ENCODE measurements around the gene GPBP1L1. TPM values are rescaled to one million over a fixed set of nuclear protein-coding genes. Genes with fewer than 3 reads are reported as not detected.

Gene GPBP1L1
- total and polyA plus RNA-seq, 9 of the 15 experiments (the other 6 are each of a cell fraction or from before 2014, with no cell fraction given): 86.0 to 216 (median 138) TPM

- H3K9ac ChIP-seq (ENCODE audit: insufficient read depth in 1 of 2, low read depth in 2 of 2, low read length in 2 of 2): no peak overlapping the region
- H2AFZ ChIP-seq (ENCODE audit: low read depth, low read length): no peak overlapping the region
- H3K27ac ChIP-seq (ENCODE audit: extremely low read depth, low read depth, low read length): no peak overlapping the region
- H3K4me2 ChIP-seq (ENCODE audit: insufficient read depth, low read length): no peak overlapping the region
- no peaks in the 10 kb centered on the region for H3K27me3 ChIP-seq (ENCODE audit: control insufficient read depth in 2 of 2, insufficient read depth in 2 of 2, low read length in 2 of 2)
- H3K9me3 ChIP-seq (replicated peaks; ENCODE audit: control insufficient read depth, insufficient read depth, low read depth, low read length): no peaks in the 10 kb centered on the region
- peak; percentile 33 for ATAC-seq
- H3K9me1 ChIP-seq (ENCODE audit: control insufficient read depth, insufficient read depth, low read length): no peaks in the 10 kb centered on the region
- CTCF ChIA-PET (ENCODE audit: low intra/inter-chr PET ratio): no interaction called here
- POLR2A ChIA-PET: no interaction called here
- WGBS (ENCODE audit: insufficient coverage, low coverage, missing lambda C conversion rate): 68% methylated on average over 1 of the region's 1 CpG
- no peak for TF ChIP-seq SMARCA4 (IDR thresholded peaks at IDR 0.05)
- TF ChIP-seq BRD4 (IDR thresholded peaks at IDR 0.05): no peak
- TF ChIP-seq PTTG1 (tag; IDR thresholded peaks at IDR 0.05; ENCODE audit: low read depth): no peak
- no peak for TF ChIP-seq PRPF4 (IDR thresholded peaks at IDR 0.05; ENCODE audit: insufficient read depth, low read depth, low read length, poor library complexity, severe bottlenecking)
- no peak for TF ChIP-seq ZNF175 (CRISPR knock-in tag; IDR thresholded peaks at IDR 0.05; ENCODE audit: low read depth)
- no peak for TF ChIP-seq NCOA2 (IDR thresholded peaks at IDR 0.05; ENCODE audit: partially characterized antibody in 2 of 2)
- no peak for TF ChIP-seq FOXA1 (IDR thresholded peaks at IDR 0.05; ENCODE audit: borderline replicate concordance)
- no peak for TF ChIP-seq POLR2A (conservative IDR thresholded peaks at IDR 0.05)
- TF ChIP-seq PML (IDR thresholded peaks at IDR 0.05; ENCODE audit: low read length): no peak
- TF ChIP-seq ZNF408 (CRISPR knock-in tag; IDR thresholded peaks at IDR 0.05; ENCODE audit: low read depth): no peak
- TF ChIP-seq MED1 (CRISPR knock-in tag; IDR thresholded peaks at IDR 0.05; ENCODE audit: borderline replicate concordance): no peak
- no peak for TF ChIP-seq ZNF24 (IDR thresholded peaks at IDR 0.05)
- TF ChIP-seq GATA2 (CRISPR knock-in tag; IDR thresholded peaks at IDR 0.05): no peak
- no peak for TF ChIP-seq NFE2 (IDR thresholded peaks at IDR 0.05; ENCODE audit: low read depth)
- no peak for TF ChIP-seq NR0B1 (IDR thresholded peaks at IDR 0.05; ENCODE audit: partially characterized antibody)
- no peak for TF ChIP-seq ZBTB11 (CRISPR knock-in tag; IDR thresholded peaks at IDR 0.05)
- no peak for TF ChIP-seq CHCHD3 (CRISPR knock-in tag; IDR thresholded peaks at IDR 0.05)
- TF ChIP-seq, protein P1, sequence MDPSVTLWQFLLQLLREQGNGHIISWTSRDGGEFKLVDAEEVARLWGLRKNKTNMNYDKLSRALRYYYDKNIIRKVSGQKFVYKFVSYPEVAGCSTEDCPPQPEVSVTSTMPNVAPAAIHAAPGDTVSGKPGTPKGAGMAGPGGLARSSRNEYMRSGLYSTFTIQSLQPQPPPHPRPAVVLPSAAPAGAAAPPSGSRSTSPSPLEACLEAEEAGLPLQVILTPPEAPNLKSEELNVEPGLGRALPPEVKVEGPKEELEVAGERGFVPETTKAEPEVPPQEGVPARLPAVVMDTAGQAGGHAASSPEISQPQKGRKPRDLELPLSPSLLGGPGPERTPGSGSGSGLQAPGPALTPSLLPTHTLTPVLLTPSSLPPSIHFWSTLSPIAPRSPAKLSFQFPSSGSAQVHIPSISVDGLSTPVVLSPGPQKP (CRISPR knock-in tag; IDR thresholded peaks at IDR 0.05): no peak
- H4K20me1 ChIP-seq (replicated peaks; ENCODE audit: control insufficient read depth, insufficient read depth, low read length): no peaks in the 10 kb centered on the region
- DNase-seq (ENCODE audit: extremely low read depth in 1 of 4, low spot score in 3 of 4): no peak
- no TSS peak for BruUV-seq (replicated peaks)
- no peaks in the 10 kb centered on the region for H3K79me2 ChIP-seq (ENCODE audit: control insufficient read depth, insufficient read depth, low read length)
- intact Hi-C loops (cut with micrococcal nuclease) (no loop called here), in situ Hi-C loops (cut with MboI) (no loop called here)
- no peaks in the 10 kb centered on the region for H3K36me3 ChIP-seq (ENCODE audit: control insufficient read depth, insufficient read depth, low read length)
- peaks cover 7 to 10% of the 10 kb centered on the region in 2 experiments; a peak in 4 of 5 replicates for H3K4me1 ChIP-seq (replicated peaks in 1 of 2; ENCODE audit: control insufficient read depth in 2 of 2, insufficient read depth in 2 of 2, low read length in 2 of 2)
- no peak for FAIRE-seq
- H3K4me3 ChIP-seq: no peak overlapping the region
Measured at GRCh38 chr1:45730780-45731319, 44.5 kb upstream of the GPBP1L1 start.

All from K562 (cell line).